Panc1 (cell line): ENCODE measurements around the gene POLD3. TPM values are rescaled to one million over a fixed set of nuclear protein-coding genes. Genes with fewer than 3 reads are reported as not detected.

ENCODE experiments used
- ATAC-seq: fragments of 200-7000 bp; cut with Tn5 transposase; 2 replicates; pipeline ENCODE4 v1.9.1; 2020; ENCODE audit warnings: mild to moderate bottlenecking, moderate library complexity
- BruUV-seq: library from RNA; stranded (reverse); fragments of 400-500 nt; replicated peaks from 2 replicates; lab custom pipeline; 2021; lab: Mats Ljungman, UMichigan
- CTCF ChIA-PET: fragments of 300-600 bp; sonication (Branson Sonifier 250); formaldehyde crosslinking; loops from one replicate; lab custom pipeline; 2022; ENCODE audit warnings: antibody characterized with exemption; lab: Charles Lee
- POLR2A ChIA-PET: fragments of 300-600 bp; sonication (Branson Sonifier 250); formaldehyde crosslinking; loops from one replicate; lab custom pipeline; 2022; ENCODE audit warnings: antibody characterized with exemption; lab: Charles Lee
- DNase-seq: peaks from one replicate; pipeline ENCODE4 v3.0.0-alpha.2; 2010; ENCODE audit warnings: low read depth, low spot score
- H3K27ac ChIP-seq: 2 replicates; pipeline ENCODE4 v1.5.1; 2011; ENCODE audit warnings: mild to moderate bottlenecking, low read length, inconsistent platforms
- H3K27me3 ChIP-seq: fragments of 200-500 bp; sonication (Bioruptor generic); 2 replicates; pipeline ENCODE4 v1.6.0; 2014; ENCODE audit warnings: low read length, inconsistent platforms; ENCODE audit not compliant: control insufficient read depth, insufficient read depth
- H3K36me3 ChIP-seq: fragments of 200-500 bp; sonication (Bioruptor generic); 2 replicates; pipeline ENCODE4 v1.5.1; 2014; ENCODE audit warnings: inconsistent platforms, mild to moderate bottlenecking, low read length, moderate library complexity; ENCODE audit not compliant: control insufficient read depth, insufficient read depth
- H3K4me1 ChIP-seq: 2 replicates; pipeline ENCODE4 v1.5.1; 2011; ENCODE audit warnings: inconsistent platforms, mild to moderate bottlenecking, low read length, moderate library complexity; ENCODE audit not compliant: control insufficient read depth, insufficient read depth
- H3K4me3 ChIP-seq, 2 experiments: 2 replicates each; pipeline ENCODE4 v1.5.1; 2011 to 2012; ENCODE audit warnings: low read depth in 2 of 2, low read length in 2 of 2, mild to moderate bottlenecking in 2 of 2, inconsistent platforms in 1 of 2, moderate library complexity in 1 of 2
- H3K9me3 ChIP-seq: fragments of 200-500 bp; sonication (Bioruptor generic); 2 replicates; pipeline ENCODE4 v1.5.1; 2014; ENCODE audit warnings: low read depth, mild to moderate bottlenecking, inconsistent platforms, low read length, moderate library complexity; ENCODE audit not compliant: control insufficient read depth, insufficient read depth
- CTCF ChIP-seq: fragments of 450-650 bp; IDR thresholded peaks from 2 replicates; pipeline ENCODE4 v1.5.1; 2017; ENCODE audit warnings: mild to moderate bottlenecking
- POLR2AphosphoS5 ChIP-seq: IDR thresholded peaks from 2 replicates; pipeline ENCODE4 v1.6.1; 2012; ENCODE audit warnings: mild to moderate bottlenecking, low read depth, low read length, moderate library complexity
- REST ChIP-seq, 2 experiments: IDR thresholded peaks; 2 replicates each; pipeline ENCODE4 v1.6.1; 2011 to 2012; ENCODE audit warnings: low read depth in 2 of 2, control low read depth in 1 of 2, low read length in 1 of 2, mild to moderate bottlenecking in 1 of 2, moderate library complexity in 1 of 2; ENCODE audit not compliant: insufficient read depth in 1 of 2
- SIN3A ChIP-seq: IDR thresholded peaks from 2 replicates; pipeline ENCODE4 v1.6.1; 2012; ENCODE audit warnings: low read depth, mild to moderate bottlenecking, low read length, moderate library complexity, borderline replicate concordance; ENCODE audit not compliant: insufficient read depth
- TCF7L2 ChIP-seq: IDR thresholded peaks from 2 replicates; pipeline ENCODE4 v1.6.1; 2011; ENCODE audit warnings: mild to moderate bottlenecking, low read depth, low read length, inconsistent platforms
- in situ Hi-C: cut with HindIII; loops from 2 replicates; pipeline ENCODE4 v1.10.0; 2016; ENCODE audit warnings: low sequenced_read_pairs, low pct_unique_long_range_greater_than_20kb
- intact Hi-C: fragments of 100-400 bp; cut with micrococcal nuclease; formaldehyde crosslinking; loops from one replicate; pipeline ENCODE4 v1.10.0; 2022; ENCODE audit not compliant: unreplicated experiment
- total RNA-seq: library from RNA; stranded (reverse); gene quantifications from one replicate; pipeline ENCODE4 v1.2.1, GENCODE V29; 2021; ENCODE audit not compliant: unreplicated experiment

POLD3 gene
- total RNA-seq, 1 experiment from 2014 or later = 31.7 TPM

- TF ChIP-seq POLR2AphosphoS5 (no peak), REST (IDR thresholded peaks at IDR 0.05; ENCODE audit: insufficient read depth in 1 of 2, low read depth in 2 of 2, low read length in 1 of 2) (no peak)
- ChIA-PET CTCF (interaction anchor here (0.6 kb wide), 1 partner anchor 764 kb away, joined by 4 read pairs; no protein-coding TSS in a partner anchor), POLR2A (interaction anchor here (0.6 kb wide), 1 partner anchor 129 kb away, joined by 3 read pairs; no protein-coding TSS in a partner anchor)
- DNase-seq = no peak
- in situ Hi-C loops = no loop called here
- Histone ChIP-seq H3K36me3 (no peaks in the 10 kb centered on the region), H3K27me3 (no peaks in the 10 kb centered on the region; the same call in 1 of the 2 replicates), H3K9me3 (no peaks in the 10 kb centered on the region), H3K4me1 (no peaks in the 10 kb centered on the region), H3K4me3 (no peak overlapping the region), H3K27ac (no peak overlapping the region)
- intact Hi-C loops = no loop called here
- BruUV-seq = no TSS peak
- 0 out of 2 replicates have a peak, but pooled peaks have one; percentile 27 for ATAC-seq
Measured at GRCh38 chr11:74681686-74682651, 89.6 kb downstream of the POLD3 start.

- H3K4me3 ChIP-seq = peak overlapping the region; percentile 34 to 40
- H3K36me3 ChIP-seq = no peaks in the 10 kb centered on the region
- in situ Hi-C loops = no loop called here
- intact Hi-C loops = no loop called here
- no peaks in the 10 kb centered on the region for H3K4me1 ChIP-seq
- no peaks in the 10 kb centered on the region for H3K9me3 ChIP-seq
- POLR2A ChIA-PET = interaction anchor here (0.6 kb wide), 1 partner anchor 128 kb away, joined by 3 read pairs; no protein-coding TSS in a partner anchor
- no peaks in the 10 kb centered on the region; the same call in 1 of the 2 replicates for H3K27me3 ChIP-seq
- ATAC-seq (peak; percentile 11), DNase-seq (no peak)
- CTCF ChIA-PET = interaction anchor here (0.6 kb wide), 1 partner anchor 765 kb away, joined by 4 read pairs; no protein-coding TSS in a partner anchor
- BruUV-seq = no TSS peak
- TF ChIP-seq CTCF (no peak), TCF7L2 (no peak), SIN3A (no peak), POLR2AphosphoS5 (no peak), REST (IDR thresholded peaks at IDR 0.05; ENCODE audit: insufficient read depth in 1 of 2, low read depth in 2 of 2, low read length in 1 of 2) (no peak)
- H3K27ac ChIP-seq = no peak overlapping the region
Measured at GRCh38 chr11:74682731-74683278, 90.4 kb downstream of the POLD3 start.
